ENCODE data around the gene UXS1. TPM values are rescaled to one million over a fixed set of nuclear protein-coding genes. Genes with fewer than 3 reads are reported as not detected.

UXS1 gene
- total and polyA plus RNA-seq, 3 experiments from 2014 or later, result 47.2 to 76.1 (median 51.6) TPM

- Histone ChIP-seq H3K9me3 (ENCODE audit: low read length) (no peaks in the 10 kb centered on the region), H3K4me3 (ENCODE audit: low read length) (no peak overlapping the region), H3K27me3 (ENCODE audit: insufficient read depth, low read length, poor library complexity, severe bottlenecking) (no peaks in the 10 kb centered on the region), H3K36me3 (ENCODE audit: insufficient read depth, low read length) (peaks cover 11% of the 10 kb centered on the region), H3K27ac (ENCODE audit: low read depth, low read length) (no peak overlapping the region), H3K4me1 (ENCODE audit: insufficient read depth, low read length) (peaks cover 33% of the 10 kb centered on the region)
- Mint-ChIP-seq H3K4me3 (peak overlapping the region; percentile 49 to 77 (median 69)), H3K27me3 (no peaks in the 10 kb centered on the region), H3K4me1 (peaks cover 66 to 87% (median 82%) of the 10 kb centered on the region in 3 donors), H3K9me3 (no peaks in the 10 kb centered on the region), H3K27ac (peak overlapping the region; percentile 84 to 94 (median 91)), H3K36me3 (peaks cover 21 to 70% (median 26%) of the 10 kb centered on the region in 3 donors)
- peak in 4 of 5 donors; percentile 30 to 69 (median 51) for DNase-seq
- ChIA-PET POLR2A (interaction anchor here (1.8 kb wide), 1 partner anchor 16 kb away, joined by 6 read pairs; no protein-coding TSS in a partner anchor), CTCF (interaction anchor here (1.2 to 1.5 kb wide), 2 partner anchors 15 to 46 kb away, joined by 3 read pairs; no protein-coding TSS in a partner anchor)
Measured at GRCh38 chr2:106144621-106145331, 49.3 kb downstream of the UXS1 start.

- H3K4me1 ChIP-seq (ENCODE audit: insufficient read depth, low read length), result peaks cover 45% of the 10 kb centered on the region
- H3K36me3 ChIP-seq (ENCODE audit: insufficient read depth, low read length), result peaks cover 11% of the 10 kb centered on the region
- H3K36me3 Mint-ChIP-seq, result peaks cover 21 to 70% (median 29%) of the 10 kb centered on the region in 3 donors
- no peak overlapping the region for H3K27ac ChIP-seq (ENCODE audit: low read depth, low read length)
- no peak for DNase-seq
- H3K4me3 ChIP-seq (ENCODE audit: low read length), result no peak overlapping the region
- no peaks in the 10 kb centered on the region for H3K27me3 Mint-ChIP-seq
- H3K4me3 Mint-ChIP-seq, result peak overlapping the region in 1 of 7 donors; percentile 44
- H3K27me3 ChIP-seq (ENCODE audit: insufficient read depth, low read length, poor library complexity, severe bottlenecking), result no peaks in the 10 kb centered on the region
- ChIA-PET POLR2A (interaction anchor here (1.8 kb wide), 1 partner anchor 17 kb away, joined by 6 read pairs; no protein-coding TSS in a partner anchor), CTCF (interaction anchor here (1.5 kb wide), 1 partner anchor 45 kb away, joined by 3 read pairs; no protein-coding TSS in a partner anchor)
- H3K9me3 ChIP-seq (ENCODE audit: low read length), result no peaks in the 10 kb centered on the region
- H3K4me1 Mint-ChIP-seq, result peaks cover 72 to 87% (median 83%) of the 10 kb centered on the region in 3 donors
- no peaks in the 10 kb centered on the region for H3K9me3 Mint-ChIP-seq
- H3K27ac Mint-ChIP-seq, result peak overlapping the region in 7 of 8 donors; percentile 6 to 94 (median 90)
Measured at GRCh38 chr2:106143495-106144215, 50.4 kb downstream of the UXS1 start.

GRCh38 chr2:106142683-106143082 lies 51.4 kb downstream of the UXS1 start:
- H3K27me3 ChIP-seq (ENCODE audit: insufficient read depth, low read length, poor library complexity, severe bottlenecking), result no peaks in the 10 kb centered on the region
- Mint-ChIP-seq H3K27ac (peak overlapping the region in 6 of 8 donors; percentile 8 to 78 (median 62)), H3K9me3 (no peaks in the 10 kb centered on the region), H3K36me3 (peaks cover 24 to 71% (median 28%) of the 10 kb centered on the region in 3 donors), H3K4me3 (peak overlapping the region in 4 of 7 donors; percentile 1 to 24 (median 12)), H3K4me1 (peaks cover 75 to 87% (median 83%) of the 10 kb centered on the region in 3 donors), H3K27me3 (no peaks in the 10 kb centered on the region)
- no peaks in the 10 kb centered on the region for H3K9me3 ChIP-seq (ENCODE audit: low read length)
- POLR2A ChIA-PET, result no interaction called here
- CTCF ChIA-PET, result no interaction called here
- H3K36me3 ChIP-seq (ENCODE audit: insufficient read depth, low read length), result peaks cover 11% of the 10 kb centered on the region
- H3K4me3 ChIP-seq (ENCODE audit: low read length), result no peak overlapping the region
- DNase-seq, result no peak
- H3K4me1 ChIP-seq (ENCODE audit: insufficient read depth, low read length), result peaks cover 51% of the 10 kb centered on the region
- H3K27ac ChIP-seq (ENCODE audit: low read depth, low read length), result no peak overlapping the region

- POLR2A ChIA-PET, result interaction anchor here (1.1 to 1.8 kb wide), 2 partner anchors 18 to 20 kb away, joined by 4 to 8 read pairs; no protein-coding TSS in a partner anchor
- Histone ChIP-seq H3K27ac (ENCODE audit: low read depth, low read length) (no peak overlapping the region), H3K36me3 (ENCODE audit: insufficient read depth, low read length) (peaks cover 11% of the 10 kb centered on the region), H3K27me3 (ENCODE audit: insufficient read depth, low read length, poor library complexity, severe bottlenecking) (no peaks in the 10 kb centered on the region), H3K9me3 (ENCODE audit: low read length) (no peaks in the 10 kb centered on the region), H3K4me1 (ENCODE audit: insufficient read depth, low read length) (peaks cover 51% of the 10 kb centered on the region), H3K4me3 (ENCODE audit: low read length) (no peak overlapping the region)
- no peaks in the 10 kb centered on the region for H3K27me3 Mint-ChIP-seq
- no peak for DNase-seq
- peak overlapping the region in 5 of 8 donors; percentile 11 to 54 (median 52) for H3K27ac Mint-ChIP-seq
- peaks cover 67 to 78% (median 77%) of the 10 kb centered on the region in 3 donors for H3K4me1 Mint-ChIP-seq
- H3K4me3 Mint-ChIP-seq, result no peak overlapping the region
- CTCF ChIA-PET, result interaction anchor here (1.3 to 5.0 kb wide), 3 partner anchors 9 to 36 kb away, joined by 4 to 21 read pairs (median 5); no protein-coding TSS in a partner anchor
- H3K9me3 Mint-ChIP-seq, result no peaks in the 10 kb centered on the region
- H3K36me3 Mint-ChIP-seq, result peaks cover 24 to 63% (median 28%) of the 10 kb centered on the region in 3 donors
Measured at GRCh38 chr2:106140913-106141312, 53.2 kb downstream of the UXS1 start.

DNA sequence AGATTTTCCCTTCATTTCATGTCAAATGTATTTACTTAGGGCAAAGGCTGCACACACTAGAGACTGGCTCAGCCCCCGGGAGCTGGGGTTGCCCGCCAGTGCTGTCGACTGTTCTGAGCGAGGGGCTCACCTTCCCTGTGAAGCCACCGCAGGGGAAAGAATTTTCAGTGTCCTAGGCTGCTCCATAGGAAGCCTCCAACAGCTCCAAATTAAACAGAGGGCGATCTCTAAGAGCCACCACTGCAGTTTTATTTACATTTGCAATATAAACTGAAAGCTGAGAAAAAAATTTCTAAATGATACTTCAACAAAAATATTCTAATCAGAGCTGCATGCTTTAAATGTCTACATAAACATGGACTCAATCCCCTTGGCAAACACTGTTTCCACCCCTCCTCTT lies 54.0 kb downstream of the UXS1 start:
- Mint-ChIP-seq H3K4me1 (peaks cover 61 to 71% (median 70%) of the 10 kb centered on the region in 3 donors), H3K4me3 (peak overlapping the region in 1 of 7 donors; percentile 73), H3K27me3 (no peaks in the 10 kb centered on the region), H3K27ac (peak overlapping the region in 6 of 8 donors; percentile 72 to 95 (median 82)), H3K36me3 (peaks cover 24 to 57% (median 24%) of the 10 kb centered on the region in 3 donors), H3K9me3 (no peaks in the 10 kb centered on the region)
- H3K36me3 ChIP-seq (ENCODE audit: insufficient read depth, low read length), result peaks cover 11% of the 10 kb centered on the region
- no peak overlapping the region for H3K4me3 ChIP-seq (ENCODE audit: low read length)
- H3K4me1 ChIP-seq (ENCODE audit: insufficient read depth, low read length), result peaks cover 48% of the 10 kb centered on the region
- ChIA-PET POLR2A (interaction anchor here (1.8 kb wide), 1 partner anchor 20 kb away, joined by 8 read pairs; no protein-coding TSS in a partner anchor), CTCF (interaction anchor here (1.3 to 5.0 kb wide), 3 partner anchors 10 to 35 kb away, joined by 4 to 21 read pairs (median 5); no protein-coding TSS in a partner anchor)
- H3K9me3 ChIP-seq (ENCODE audit: low read length), result no peaks in the 10 kb centered on the region
- no peak overlapping the region for H3K27ac ChIP-seq (ENCODE audit: low read depth, low read length)
- H3K27me3 ChIP-seq (ENCODE audit: insufficient read depth, low read length, poor library complexity, severe bottlenecking), result no peaks in the 10 kb centered on the region
- DNase-seq, result no peak

GRCh38 chr2:106139238-106139935 lies 54.7 kb downstream of the UXS1 start:
- peaks cover 53 to 64% (median 63%) of the 10 kb centered on the region in 3 donors for H3K4me1 Mint-ChIP-seq

GRCh38 chr2:106138543-106139237 lies 55.4 kb downstream of the UXS1 start:
- peaks cover 35% of the 10 kb centered on the region for H3K4me1 ChIP-seq (ENCODE audit: insufficient read depth, low read length)
- H3K27ac Mint-ChIP-seq, result peak overlapping the region; percentile 74 to 95 (median 89)
- H3K36me3 ChIP-seq (ENCODE audit: insufficient read depth, low read length), result peaks cover 6% of the 10 kb centered on the region
- CTCF ChIA-PET, result interaction anchor here (1.1 to 5.0 kb wide), 2 partner anchors 18 to 21 kb away, joined by 3 to 21 read pairs; no protein-coding TSS in a partner anchor
- peaks cover 47 to 57% (median 56%) of the 10 kb centered on the region in 3 donors for H3K4me1 Mint-ChIP-seq
- H3K36me3 Mint-ChIP-seq, result peaks cover 17 to 44% (median 19%) of the 10 kb centered on the region in 3 donors
- no peaks in the 10 kb centered on the region for H3K9me3 Mint-ChIP-seq
- no peak overlapping the region for H3K27ac ChIP-seq (ENCODE audit: low read depth, low read length)
- peak overlapping the region; percentile 68 to 87 (median 79) for H3K4me3 Mint-ChIP-seq
- no peak for DNase-seq
- POLR2A ChIA-PET, result interaction anchor here (0.8 kb wide), 1 partner anchor 393 kb away, joined by 4 read pairs; no protein-coding TSS in a partner anchor
- no peaks in the 10 kb centered on the region for H3K27me3 Mint-ChIP-seq
- no peaks in the 10 kb centered on the region for H3K9me3 ChIP-seq (ENCODE audit: low read length)
- peak overlapping the region; percentile 44 for H3K4me3 ChIP-seq (ENCODE audit: low read length)
- H3K27me3 ChIP-seq (ENCODE audit: insufficient read depth, low read length, poor library complexity, severe bottlenecking), result no peaks in the 10 kb centered on the region

More at GRCh38 chr2:106139238-106139935, 54.7 kb downstream of the UXS1 start:
- Mint-ChIP-seq H3K27ac (peak overlapping the region; percentile 74 to 95 (median 89)), H3K36me3 (peaks cover 19 to 50% (median 20%) of the 10 kb centered on the region in 3 donors), H3K9me3 (no peaks in the 10 kb centered on the region), H3K27me3 (no peaks in the 10 kb centered on the region), H3K4me3 (peak overlapping the region; percentile 45 to 87 (median 79))
- ChIA-PET POLR2A (no interaction called here), CTCF (interaction anchor here (1.1 to 5.0 kb wide), 2 partner anchors 17 to 21 kb away, joined by 3 to 21 read pairs; no protein-coding TSS in a partner anchor)
- Histone ChIP-seq H3K27me3 (ENCODE audit: insufficient read depth, low read length, poor library complexity, severe bottlenecking) (no peaks in the 10 kb centered on the region), H3K4me1 (ENCODE audit: insufficient read depth, low read length) (peaks cover 42% of the 10 kb centered on the region), H3K4me3 (ENCODE audit: low read length) (no peak overlapping the region), H3K9me3 (ENCODE audit: low read length) (no peaks in the 10 kb centered on the region), H3K36me3 (ENCODE audit: insufficient read depth, low read length) (peaks cover 7% of the 10 kb centered on the region), H3K27ac (ENCODE audit: low read depth, low read length) (no peak overlapping the region)
- no peak for DNase-seq
